Activated CD8-positive, alpha-beta T cell treated with anti-CD3 and anti-CD28 coated beads for 36 hours (primary cell): Measurements from ENCODE around the gene JAK1. TPM values are rescaled to one million over a fixed set of nuclear protein-coding genes. Genes with fewer than 3 reads are reported as not detected.

ENCODE experiments used
- ATAC-seq: fragments of 200-7000 bp; cut with Tn5 transposase; one replicate; pipeline ENCODE4 v1.10.0; 2021; ENCODE audit warnings: mild to moderate bottlenecking, moderate library complexity
- CTCF ChIA-PET: fragments of 350-600 bp; sonication (Branson Sonifier 250); formaldehyde crosslinking; loops from one replicate; lab custom pipeline; 2021; ENCODE audit warnings: antibody characterized with exemption; lab: Charles Lee
- POLR2A ChIA-PET: fragments of 350-600 bp; sonication (Branson Sonifier 250); formaldehyde crosslinking; loops from one replicate; lab custom pipeline; 2021; ENCODE audit warnings: antibody characterized with exemption; lab: Charles Lee
- DNase-seq: peaks from one replicate; pipeline ENCODE4 v3.0.0-alpha.2; 2020
- H3K27ac Mint-ChIP-seq: one replicate; pipeline ENCODE4 v1.8.0; 2021; ENCODE audit warnings: mild to moderate bottlenecking, mixed read lengths
- H3K27me3 Mint-ChIP-seq: one replicate; pipeline ENCODE4 v1.8.0; 2021; ENCODE audit warnings: mixed read lengths
- H3K36me3 Mint-ChIP-seq: one replicate; pipeline ENCODE4 v1.8.0; 2021; ENCODE audit warnings: low read depth, mixed read lengths
- H3K4me1 Mint-ChIP-seq: one replicate; pipeline ENCODE4 v1.8.0; 2021; ENCODE audit warnings: low read depth, mixed read lengths
- H3K4me3 Mint-ChIP-seq: one replicate; pipeline ENCODE4 v1.8.0; 2021; ENCODE audit warnings: mild to moderate bottlenecking, moderate library complexity, mixed read lengths
- H3K9me3 Mint-ChIP-seq: one replicate; pipeline ENCODE4 v1.8.0; 2021; ENCODE audit warnings: mixed read lengths
- intact Hi-C: fragments of 100-400 bp; cut with micrococcal nuclease; formaldehyde crosslinking; loops from one replicate; pipeline ENCODE4 v1.10.0; 2022
- total RNA-seq, 2 experiments: library from RNA; stranded (reverse); gene quantifications; one replicate each; pipeline ENCODE4 v1.2.3, GENCODE V29; 2021
- TF ChIP-seq, protein P1 (sequence below): fragments of 200-600 bp; IDR thresholded peaks from one replicate; pipeline ENCODE4 v1.8.0; 2022; ENCODE audit warnings: antibody characterized with exemption, mild to moderate bottlenecking

JAK1 gene
- total RNA-seq, 2 experiments from 2014 or later: 96.3 to 108 TPM

- Mint-ChIP-seq H3K36me3 (no peaks in the 10 kb centered on the region), H3K9me3 (no peaks in the 10 kb centered on the region), H3K4me1 (peaks cover 5% of the 10 kb centered on the region), H3K4me3 (no peak overlapping the region), H3K27me3 (no peaks in the 10 kb centered on the region), H3K27ac (no peak overlapping the region)
- ChIA-PET POLR2A (no interaction called here), CTCF (no interaction called here)
- intact Hi-C loops: no loop called here
- ATAC-seq (no peak), DNase-seq (no peak)
- TF ChIP-seq, protein P1, sequence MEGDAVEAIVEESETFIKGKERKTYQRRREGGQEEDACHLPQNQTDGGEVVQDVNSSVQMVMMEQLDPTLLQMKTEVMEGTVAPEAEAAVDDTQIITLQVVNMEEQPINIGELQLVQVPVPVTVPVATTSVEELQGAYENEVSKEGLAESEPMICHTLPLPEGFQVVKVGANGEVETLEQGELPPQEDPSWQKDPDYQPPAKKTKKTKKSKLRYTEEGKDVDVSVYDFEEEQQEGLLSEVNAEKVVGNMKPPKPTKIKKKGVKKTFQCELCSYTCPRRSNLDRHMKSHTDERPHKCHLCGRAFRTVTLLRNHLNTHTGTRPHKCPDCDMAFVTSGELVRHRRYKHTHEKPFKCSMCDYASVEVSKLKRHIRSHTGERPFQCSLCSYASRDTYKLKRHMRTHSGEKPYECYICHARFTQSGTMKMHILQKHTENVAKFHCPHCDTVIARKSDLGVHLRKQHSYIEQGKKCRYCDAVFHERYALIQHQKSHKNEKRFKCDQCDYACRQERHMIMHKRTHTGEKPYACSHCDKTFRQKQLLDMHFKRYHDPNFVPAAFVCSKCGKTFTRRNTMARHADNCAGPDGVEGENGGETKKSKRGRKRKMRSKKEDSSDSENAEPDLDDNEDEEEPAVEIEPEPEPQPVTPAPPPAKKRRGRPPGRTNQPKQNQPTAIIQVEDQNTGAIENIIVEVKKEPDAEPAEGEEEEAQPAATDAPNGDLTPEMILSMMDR: no peak
Measured at GRCh38 chr1:64975740-64976139, 9.4 kb upstream of the JAK1 start.

- H3K9me3 Mint-ChIP-seq: no peaks in the 10 kb centered on the region
- ATAC-seq: no peak
- no peak for DNase-seq
- peaks cover 2% of the 10 kb centered on the region for H3K4me1 Mint-ChIP-seq
- POLR2A ChIA-PET: no interaction called here
- intact Hi-C loops: no loop called here
- no peaks in the 10 kb centered on the region for H3K27me3 Mint-ChIP-seq
- H3K36me3 Mint-ChIP-seq: no peaks in the 10 kb centered on the region
- H3K4me3 Mint-ChIP-seq: no peak overlapping the region
- no peak overlapping the region for H3K27ac Mint-ChIP-seq
- CTCF ChIA-PET: no interaction called here
- TF ChIP-seq, protein P1: no peak
Measured at GRCh38 chr1:64975127-64975526, 8.8 kb upstream of the JAK1 start.

GRCh38 chr1:64974288-64974825 lies 8.0 kb upstream of the JAK1 start:
- intact Hi-C loops: no loop called here
- no peak for ATAC-seq
- H3K9me3 Mint-ChIP-seq: no peaks in the 10 kb centered on the region
- ChIA-PET POLR2A (no interaction called here), CTCF (no interaction called here)
- H3K36me3 Mint-ChIP-seq: no peaks in the 10 kb centered on the region
- H3K4me3 Mint-ChIP-seq: no peak overlapping the region
- H3K27me3 Mint-ChIP-seq: no peaks in the 10 kb centered on the region
- H3K27ac Mint-ChIP-seq: no peak overlapping the region
- TF ChIP-seq, protein P1: no peak
- H3K4me1 Mint-ChIP-seq: peaks cover 2% of the 10 kb centered on the region
- no peak for DNase-seq

- peaks cover 4% of the 10 kb centered on the region for H3K4me1 Mint-ChIP-seq
- intact Hi-C loops: no loop called here
- no peaks in the 10 kb centered on the region for H3K27me3 Mint-ChIP-seq
- no peak overlapping the region for H3K27ac Mint-ChIP-seq
- POLR2A ChIA-PET: interaction anchor here (0.6 to 0.7 kb wide), 2 partner anchors 52 to 132 kb away, joined by 3 read pairs; no protein-coding TSS in a partner anchor
- CTCF ChIA-PET: interaction anchor here (0.8 kb wide), 1 partner anchor 29 kb away, joined by 4 read pairs; no protein-coding TSS in a partner anchor
- no peak overlapping the region for H3K4me3 Mint-ChIP-seq
- no peaks in the 10 kb centered on the region for H3K9me3 Mint-ChIP-seq
- no peak for ATAC-seq
- H3K36me3 Mint-ChIP-seq: no peaks in the 10 kb centered on the region
- TF ChIP-seq, protein P1: peak; percentile 26
- no peak for DNase-seq
Measured at GRCh38 chr1:64973061-64973647, 6.8 kb upstream of the JAK1 start.

DNA sequence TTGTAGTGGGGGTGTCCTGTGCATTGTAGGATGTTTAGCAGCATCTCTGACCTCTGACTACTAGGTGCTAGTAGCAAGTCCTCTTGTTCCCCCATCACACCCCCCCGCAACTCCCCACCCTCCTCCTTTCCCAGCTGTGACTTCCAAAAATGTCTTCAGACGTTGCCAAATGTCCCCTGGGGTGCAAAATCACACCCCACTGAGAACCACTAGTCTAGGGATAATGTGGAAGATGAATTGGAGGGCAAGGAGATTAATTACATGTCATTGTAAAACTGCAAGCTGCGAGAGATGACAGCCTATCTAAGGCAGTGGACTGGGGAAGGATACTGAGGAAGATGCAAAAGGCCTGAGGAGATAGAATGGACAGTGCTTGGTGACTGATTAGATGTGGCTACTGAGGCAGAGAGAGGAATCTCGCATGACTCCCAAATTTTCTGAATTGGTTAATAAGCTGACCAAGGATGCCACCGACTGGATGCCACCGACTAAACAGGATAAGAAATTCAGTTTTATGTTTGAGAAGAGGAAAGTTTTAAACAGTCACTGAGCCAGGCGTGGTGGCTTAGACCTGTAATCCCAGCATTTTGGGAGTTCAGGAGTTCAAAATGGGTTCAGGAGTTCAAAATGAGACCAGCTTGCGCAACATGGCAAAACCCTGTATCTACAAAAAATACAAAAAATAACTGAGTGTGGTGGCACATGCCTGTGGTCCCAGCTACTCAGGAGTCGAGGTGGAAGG lies 3.1 kb upstream of the JAK1 start:
- no peak overlapping the region for H3K27ac Mint-ChIP-seq
- intact Hi-C loops: loop anchor here (5.0 kb wide), 2 partner anchors 33 to 98 kb away; no protein-coding TSS in a partner anchor

More for the DNA sequence above, 3.1 kb upstream of the JAK1 start:
- Mint-ChIP-seq H3K4me1 (peaks cover 23% of the 10 kb centered on the region), H3K36me3 (no peaks in the 10 kb centered on the region), H3K9me3 (no peaks in the 10 kb centered on the region), H3K27me3 (no peaks in the 10 kb centered on the region), H3K4me3 (no peak overlapping the region)
- no peak for DNase-seq
- no peak for ATAC-seq
- POLR2A ChIA-PET: no interaction called here
- CTCF ChIA-PET: no interaction called here
- TF ChIP-seq, protein P1: no peak
